VCaP (cell line): ENCODE results near the gene ZNF536.

Source experiments
- H3K27ac ChIP-seq: fragments of 450-650 bp; 2 replicates; pipeline ENCODE4 v1.5.1; 2017
- TF ChIP-seq, protein P1 (sequence below): fragments of 450-650 bp; conservative IDR thresholded peaks from 2 replicates; pipeline ENCODE4 v1.5.1; 2017; ENCODE audit warnings: mild to moderate bottlenecking, moderate library complexity

The ZNF536 gene

GRCh38 chr19:30367421-30367820, 4.8 kb upstream of the ZNF536 start:
- H3K27ac ChIP-seq, result no peak overlapping the region
- TF ChIP-seq, protein P1, sequence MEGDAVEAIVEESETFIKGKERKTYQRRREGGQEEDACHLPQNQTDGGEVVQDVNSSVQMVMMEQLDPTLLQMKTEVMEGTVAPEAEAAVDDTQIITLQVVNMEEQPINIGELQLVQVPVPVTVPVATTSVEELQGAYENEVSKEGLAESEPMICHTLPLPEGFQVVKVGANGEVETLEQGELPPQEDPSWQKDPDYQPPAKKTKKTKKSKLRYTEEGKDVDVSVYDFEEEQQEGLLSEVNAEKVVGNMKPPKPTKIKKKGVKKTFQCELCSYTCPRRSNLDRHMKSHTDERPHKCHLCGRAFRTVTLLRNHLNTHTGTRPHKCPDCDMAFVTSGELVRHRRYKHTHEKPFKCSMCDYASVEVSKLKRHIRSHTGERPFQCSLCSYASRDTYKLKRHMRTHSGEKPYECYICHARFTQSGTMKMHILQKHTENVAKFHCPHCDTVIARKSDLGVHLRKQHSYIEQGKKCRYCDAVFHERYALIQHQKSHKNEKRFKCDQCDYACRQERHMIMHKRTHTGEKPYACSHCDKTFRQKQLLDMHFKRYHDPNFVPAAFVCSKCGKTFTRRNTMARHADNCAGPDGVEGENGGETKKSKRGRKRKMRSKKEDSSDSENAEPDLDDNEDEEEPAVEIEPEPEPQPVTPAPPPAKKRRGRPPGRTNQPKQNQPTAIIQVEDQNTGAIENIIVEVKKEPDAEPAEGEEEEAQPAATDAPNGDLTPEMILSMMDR, result no peak

DNA sequence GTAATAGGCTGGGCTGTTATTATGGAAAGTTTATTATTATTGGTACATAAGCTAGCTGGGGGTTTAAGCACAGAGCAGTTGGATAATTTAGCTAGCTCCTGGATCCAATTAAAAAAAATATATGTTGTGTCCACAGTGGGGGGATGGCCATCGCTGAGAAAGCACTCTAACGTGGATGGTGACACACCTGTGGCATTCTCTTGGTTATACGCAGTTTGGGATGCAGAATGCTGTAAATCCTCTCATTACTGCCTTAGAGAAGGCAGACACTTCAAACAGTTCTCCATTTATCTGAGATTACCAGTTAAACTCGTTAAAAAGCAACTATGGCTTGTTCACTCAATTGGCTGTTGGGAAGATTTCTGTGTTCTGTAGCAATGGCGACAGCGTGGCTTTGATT, 2.4 kb upstream of the ZNF536 start:
- TF ChIP-seq, protein P1, result no peak
- H3K27ac ChIP-seq, result no peak overlapping the region

DNA sequence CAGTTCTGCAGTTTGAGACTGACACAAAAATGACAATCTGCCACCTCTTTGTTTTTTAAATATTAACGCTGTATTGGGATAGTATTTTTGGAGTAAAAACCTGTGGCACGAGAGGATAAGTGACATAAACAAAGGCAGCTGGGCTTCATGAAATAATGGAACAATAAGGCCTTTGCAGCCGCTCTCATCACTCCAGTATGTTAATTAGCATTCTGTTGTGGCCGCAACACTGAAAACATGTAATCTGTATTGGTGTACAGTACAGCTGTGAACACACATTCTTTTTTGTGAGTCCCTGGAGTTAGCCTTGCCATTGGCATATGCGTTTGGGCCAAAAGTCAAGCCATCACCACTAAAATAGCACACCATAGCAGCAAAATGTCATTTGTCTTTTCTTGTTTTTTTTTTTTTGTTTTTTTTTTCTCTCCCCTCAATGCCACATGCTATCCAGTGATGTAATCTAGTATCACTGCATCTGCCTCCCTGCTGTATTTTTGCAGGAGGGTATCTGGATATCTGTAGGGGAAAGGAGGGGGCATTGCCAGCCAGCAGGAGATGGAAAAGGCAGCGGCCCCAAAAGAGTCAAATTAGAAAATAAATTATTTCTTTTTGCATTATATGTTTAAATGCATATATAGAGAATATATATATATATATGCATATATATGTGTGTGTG, 885 bp upstream of the ZNF536 start:
- no peak overlapping the region for H3K27ac ChIP-seq
- TF ChIP-seq, protein P1, result no peak

DNA sequence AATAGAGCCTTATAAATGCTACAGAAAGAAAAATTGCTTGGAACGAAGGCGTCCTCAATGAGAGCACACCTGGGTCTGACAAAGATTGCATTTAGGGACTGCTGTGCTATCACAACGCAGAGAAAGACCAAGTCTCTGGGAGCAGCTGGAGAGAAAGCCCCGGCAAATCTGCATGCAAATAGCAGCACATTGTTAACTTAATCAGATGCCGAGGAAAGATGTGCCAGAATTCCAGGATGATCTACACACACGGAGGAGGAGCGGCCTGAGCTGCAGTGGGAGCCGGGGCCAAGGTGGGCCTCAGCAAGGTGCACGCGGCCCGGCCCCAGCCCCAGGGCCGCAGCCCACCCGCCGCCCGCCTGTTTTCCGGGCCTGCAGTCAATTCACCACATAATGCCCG, 1.4 kb downstream of the ZNF536 start:
- no peak overlapping the region for H3K27ac ChIP-seq
- TF ChIP-seq, protein P1, result no peak

DNA sequence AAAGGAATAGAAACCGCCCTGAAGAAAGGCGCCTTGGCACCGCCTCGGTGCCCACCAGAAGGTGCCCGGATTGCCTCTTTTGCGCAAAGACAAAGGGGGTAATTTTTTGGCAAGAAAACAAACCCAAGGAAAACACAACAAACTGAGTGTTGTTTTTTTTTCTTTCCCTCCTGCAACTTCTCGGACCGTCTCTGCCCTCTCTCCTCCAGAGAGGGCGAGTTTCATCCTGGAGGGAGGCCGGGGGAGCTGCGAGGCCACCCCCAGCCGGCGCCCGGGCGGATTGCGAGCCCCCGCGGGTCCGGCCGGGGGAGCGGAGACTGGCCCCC, 2.3 kb downstream of the ZNF536 start:
- peak overlapping the region; percentile 47; the same call in 1 of the 2 replicates for H3K27ac ChIP-seq
- TF ChIP-seq, protein P1, result no peak

GRCh38 chr19:30374865-30375552, 2.8 kb downstream of the ZNF536 start:
- TF ChIP-seq, protein P1, result peak; percentile 43
- H3K27ac ChIP-seq, result peak overlapping the region; percentile 47; the same call in 1 of the 2 replicates

- TF ChIP-seq, protein P1, result no peak
Measured at GRCh38 chr19:30375553-30376031, 3.4 kb downstream of the ZNF536 start.

More at GRCh38 chr19:30375553-30376031, 3.4 kb downstream of the ZNF536 start:
- H3K27ac ChIP-seq, result no peak overlapping the region
